ENCODE measurements around the gene TCTA. TPM values are rescaled to one million over a fixed set of nuclear protein-coding genes. Genes with fewer than 3 reads are reported as not detected.

Gene TCTA
- polyA plus RNA-seq, 3 donors, result 22.4 to 35.5 (median 26.7) TPM

GRCh38 chr3:49410846-49411534 is 1.2 kb upstream of the TCTA start:
- Histone ChIP-seq H4K20me1 (ENCODE audit: insufficient read depth, low read length) (peaks cover 60% of the 10 kb centered on the region), H3K4me1 (ENCODE audit: control insufficient read depth in 1 of 2, insufficient read depth in 2 of 2, low read length in 2 of 2) (peaks cover 68 to 80% of the 10 kb centered on the region in 2 donors), H3K4me2 (replicated peaks; ENCODE audit: extremely low read depth, low read length, poor library complexity, severe bottlenecking) (peak overlapping the region; percentile 93), H3K27me3 (ENCODE audit: control insufficient read depth in 2 of 2, insufficient read depth in 2 of 2, low read length in 2 of 2) (no peaks in the 10 kb centered on the region), H3K79me2 (ENCODE audit: insufficient read depth, low read length) (peaks cover 92% of the 10 kb centered on the region), H3K36me3 (replicated peaks in 1 of 2; ENCODE audit: control insufficient read depth in 1 of 2, insufficient read depth in 2 of 2, low read length in 2 of 2) (peaks cover 7 to 9% of the 10 kb centered on the region in 2 donors), H3K27ac (ENCODE audit: low read depth in 1 of 2, low read length in 2 of 2) (peak overlapping the region; percentile 90), H3K9ac (ENCODE audit: insufficient read depth, low read length, poor library complexity, severe bottlenecking) (peak overlapping the region; percentile 95), H3K4me3 (replicated peaks in 1 of 3; ENCODE audit: low read depth in 2 of 3, low read length in 3 of 3) (peak overlapping the region; percentile 91 to 99 (median 99)), H2AFZ (ENCODE audit: insufficient read depth, low read depth, low read length, poor library complexity, severe bottlenecking) (peak overlapping the region; percentile 69), H3K9me3 (replicated peaks in 1 of 2; ENCODE audit: control insufficient read depth in 1 of 2, insufficient read depth in 1 of 2, low read length in 2 of 2) (no peaks in the 10 kb centered on the region)
- WGBS (ENCODE audit: insufficient coverage), result 0% methylated on average over 15 of the region's 33 CpGs
- peak overlapping the region; percentile 87 to 93 for H3K4me3 Mint-ChIP-seq
- TF ChIP-seq CTCF (IDR thresholded peaks at IDR 0.05), result no peak
- peaks cover 69% of the 10 kb centered on the region for H3K4me1 Mint-ChIP-seq
- intact Hi-C loops (cut with micrococcal nuclease), result loop anchor here (5.0 to 10.0 kb wide), 4 partner anchors 36 to 74 kb away; partner anchors contain the start of gene GPX1 (in 1 of the 2)
- H3K27ac Mint-ChIP-seq, result peak overlapping the region; percentile 90 to 94 (median 91)
- H3K36me3 Mint-ChIP-seq, result peaks cover 14 to 19% of the 10 kb centered on the region in 2 donors
- DNase-seq, result no peak
- H3K9me3 Mint-ChIP-seq, result peaks cover 0 to 2% (median 0%) of the 10 kb centered on the region in 7 donors
- no peaks in the 10 kb centered on the region for H3K27me3 Mint-ChIP-seq (ENCODE audit: low read depth in 3 of 3)

GRCh38 chr3:49411535-49411967 is 672 bp upstream of the TCTA start:
- H3K4me1 ChIP-seq (ENCODE audit: control insufficient read depth in 1 of 2, insufficient read depth in 2 of 2, low read length in 2 of 2), result peaks cover 68 to 80% of the 10 kb centered on the region in 2 donors
- under 1% methylated on average over 59 of the region's 59 CpGs for WGBS (ENCODE audit: insufficient coverage)
- H2AFZ ChIP-seq (ENCODE audit: insufficient read depth, low read depth, low read length, poor library complexity, severe bottlenecking), result peak overlapping the region; percentile 69

More at GRCh38 chr3:49411535-49411967, 672 bp upstream of the TCTA start:
- Histone ChIP-seq H3K9me3 (replicated peaks in 1 of 2; ENCODE audit: control insufficient read depth in 1 of 2, insufficient read depth in 1 of 2, low read length in 2 of 2) (no peaks in the 10 kb centered on the region), H3K27ac (ENCODE audit: low read depth in 1 of 2, low read length in 2 of 2) (peak overlapping the region; percentile 90), H3K36me3 (replicated peaks in 1 of 2; ENCODE audit: control insufficient read depth in 1 of 2, insufficient read depth in 2 of 2, low read length in 2 of 2) (peaks cover 7 to 9% of the 10 kb centered on the region in 2 donors), H3K4me2 (replicated peaks; ENCODE audit: extremely low read depth, low read length, poor library complexity, severe bottlenecking) (peak overlapping the region; percentile 93), H3K9ac (ENCODE audit: insufficient read depth, low read length, poor library complexity, severe bottlenecking) (peak overlapping the region; percentile 95), H3K4me3 (replicated peaks in 1 of 3; ENCODE audit: low read depth in 2 of 3, low read length in 3 of 3) (peak overlapping the region; percentile 91 to 99 (median 99)), H3K79me2 (ENCODE audit: insufficient read depth, low read length) (peaks cover 87% of the 10 kb centered on the region), H4K20me1 (ENCODE audit: insufficient read depth, low read length) (peaks cover 60% of the 10 kb centered on the region), H3K27me3 (ENCODE audit: control insufficient read depth in 2 of 2, insufficient read depth in 2 of 2, low read length in 2 of 2) (no peaks in the 10 kb centered on the region)
- peaks cover 0 to 2% (median 0%) of the 10 kb centered on the region in 7 donors for H3K9me3 Mint-ChIP-seq
- peaks cover 12 to 19% of the 10 kb centered on the region in 2 donors for H3K36me3 Mint-ChIP-seq
- TF ChIP-seq CTCF (IDR thresholded peaks at IDR 0.05), result no peak
- H3K4me3 Mint-ChIP-seq, result peak overlapping the region; percentile 87 to 93
- DNase-seq, result peak; percentile 53 to 67 (median 55)
- no peaks in the 10 kb centered on the region for H3K27me3 Mint-ChIP-seq (ENCODE audit: low read depth in 3 of 3)
- peaks cover 69% of the 10 kb centered on the region for H3K4me1 Mint-ChIP-seq
- H3K27ac Mint-ChIP-seq, result peak overlapping the region; percentile 91 to 96 (median 91)
- intact Hi-C loops (cut with micrococcal nuclease), result loop anchor here (5.0 to 10.0 kb wide), 4 partner anchors 36 to 74 kb away; partner anchors contain the start of gene GPX1 (in 1 of the 2)

Data from CD14-positive monocyte (primary cell).